Measurements from ENCODE around the gene PDF. TPM values are rescaled to one million over a fixed set of nuclear protein-coding genes. Genes with fewer than 3 reads are reported as not detected.

The PDF gene
- total RNA-seq, 1 experiment from 2014 or later, result 42.1 TPM

DNA sequence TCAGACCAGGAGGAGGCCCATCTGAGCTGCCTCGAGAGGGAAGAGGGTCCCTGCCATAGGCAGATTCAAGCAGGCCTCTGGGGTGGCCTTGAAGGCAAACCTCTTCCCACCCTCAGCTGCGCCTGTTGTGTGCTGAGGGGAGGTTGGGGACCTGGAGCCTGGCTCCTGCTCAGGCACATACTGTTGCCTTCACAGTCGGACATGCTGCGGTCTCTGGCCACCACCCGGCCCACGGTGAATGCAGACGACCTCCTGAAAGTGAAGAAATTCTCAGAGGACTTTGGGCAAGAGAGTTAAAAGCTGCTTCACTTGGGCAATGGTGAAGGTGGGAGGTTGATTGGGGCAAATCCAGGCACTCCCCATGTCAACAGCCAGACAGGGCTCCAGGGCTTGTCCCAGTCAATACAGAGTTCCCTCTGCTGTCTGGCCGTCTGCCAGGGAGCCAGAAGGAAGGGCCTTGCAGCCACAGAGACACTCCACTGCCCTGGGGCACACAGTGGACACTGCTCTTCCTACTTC, 6.3 kb downstream of the PDF start:
- BruUV-seq (replicated peaks), result no TSS peak
- Mint-ChIP-seq H3K36me3 (ENCODE audit: insufficient read depth, unreplicated experiment) (peaks cover 97% of the 10 kb centered on the region), H3K27ac (ENCODE audit: unreplicated experiment) (no peak overlapping the region), H3K9me3 (ENCODE audit: unreplicated experiment) (no peaks in the 10 kb centered on the region), H3K4me1 (ENCODE audit: low read depth, unreplicated experiment) (peaks cover 29% of the 10 kb centered on the region), H3K27me3 (ENCODE audit: insufficient read depth, unreplicated experiment) (no peaks in the 10 kb centered on the region), H3K4me3 (ENCODE audit: unreplicated experiment) (no peak overlapping the region)
- intact Hi-C loops (cut with micrococcal nuclease; ENCODE audit: unreplicated experiment), result no loop called here
- ChIA-PET POLR2A (no interaction called here), CTCF (interaction anchor here (0.5 kb wide), 1 partner anchor 12 kb away, joined by 5 read pairs; no protein-coding TSS in a partner anchor)
- Histone ChIP-seq H3K9me3 (no peaks in the 10 kb centered on the region), H3K36me3 (ENCODE audit: control insufficient read depth, insufficient read depth, low read length) (peaks cover 23% of the 10 kb centered on the region), H3K4me3 (ENCODE audit: low read depth, low read length) (no peak overlapping the region), H3K27me3 (replicated peaks; ENCODE audit: control insufficient read depth, insufficient read depth, low read length) (no peaks in the 10 kb centered on the region), H3K4me1 (peaks cover 22% of the 10 kb centered on the region)
- no peak for DNase-seq
- TF ChIP-seq, protein P1, sequence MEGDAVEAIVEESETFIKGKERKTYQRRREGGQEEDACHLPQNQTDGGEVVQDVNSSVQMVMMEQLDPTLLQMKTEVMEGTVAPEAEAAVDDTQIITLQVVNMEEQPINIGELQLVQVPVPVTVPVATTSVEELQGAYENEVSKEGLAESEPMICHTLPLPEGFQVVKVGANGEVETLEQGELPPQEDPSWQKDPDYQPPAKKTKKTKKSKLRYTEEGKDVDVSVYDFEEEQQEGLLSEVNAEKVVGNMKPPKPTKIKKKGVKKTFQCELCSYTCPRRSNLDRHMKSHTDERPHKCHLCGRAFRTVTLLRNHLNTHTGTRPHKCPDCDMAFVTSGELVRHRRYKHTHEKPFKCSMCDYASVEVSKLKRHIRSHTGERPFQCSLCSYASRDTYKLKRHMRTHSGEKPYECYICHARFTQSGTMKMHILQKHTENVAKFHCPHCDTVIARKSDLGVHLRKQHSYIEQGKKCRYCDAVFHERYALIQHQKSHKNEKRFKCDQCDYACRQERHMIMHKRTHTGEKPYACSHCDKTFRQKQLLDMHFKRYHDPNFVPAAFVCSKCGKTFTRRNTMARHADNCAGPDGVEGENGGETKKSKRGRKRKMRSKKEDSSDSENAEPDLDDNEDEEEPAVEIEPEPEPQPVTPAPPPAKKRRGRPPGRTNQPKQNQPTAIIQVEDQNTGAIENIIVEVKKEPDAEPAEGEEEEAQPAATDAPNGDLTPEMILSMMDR (IDR thresholded peaks at IDR 0.05; ENCODE audit: insufficient read depth in 1 of 2, low read depth in 1 of 2, low read length in 1 of 2, severe bottlenecking in 1 of 2, unreplicated experiment in 1 of 2), result no peak

DNA sequence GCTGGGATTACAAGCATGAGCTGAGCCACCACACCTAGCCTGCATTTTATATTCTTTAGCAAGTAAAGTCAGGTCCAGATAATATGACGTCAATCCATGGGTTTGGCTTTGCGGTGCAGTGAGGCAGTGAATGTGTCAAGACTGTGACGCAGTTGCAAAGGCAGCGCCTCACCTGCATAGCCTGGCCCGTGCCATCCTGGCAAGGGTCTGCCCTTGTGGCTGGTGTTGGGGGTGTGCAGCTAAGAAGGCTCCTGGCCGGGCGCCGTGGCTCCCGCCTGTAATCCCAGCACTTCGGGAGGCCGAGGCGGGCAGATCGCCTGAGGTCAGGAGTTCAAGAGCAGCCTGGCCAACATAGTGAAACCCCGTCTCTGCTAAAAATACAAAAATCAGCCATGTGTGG, 7.0 kb downstream of the PDF start:
- BruUV-seq (replicated peaks), result no TSS peak
- TF ChIP-seq, protein P1 (IDR thresholded peaks at IDR 0.05; ENCODE audit: insufficient read depth in 1 of 2, low read depth in 1 of 2, low read length in 1 of 2, severe bottlenecking in 1 of 2, unreplicated experiment in 1 of 2), result no peak
- no peak overlapping the region for H3K4me3 Mint-ChIP-seq (ENCODE audit: unreplicated experiment)
- Histone ChIP-seq H3K4me3 (ENCODE audit: low read depth, low read length) (no peak overlapping the region), H3K9me3 (no peaks in the 10 kb centered on the region), H3K36me3 (ENCODE audit: control insufficient read depth, insufficient read depth, low read length) (peaks cover 23% of the 10 kb centered on the region), H3K27me3 (replicated peaks; ENCODE audit: control insufficient read depth, insufficient read depth, low read length) (no peaks in the 10 kb centered on the region), H3K4me1 (peaks cover 16% of the 10 kb centered on the region)
- POLR2A ChIA-PET, result no interaction called here
- H3K27me3 Mint-ChIP-seq (ENCODE audit: insufficient read depth, unreplicated experiment), result no peaks in the 10 kb centered on the region
- no peak for DNase-seq
- peaks cover 22% of the 10 kb centered on the region for H3K4me1 Mint-ChIP-seq (ENCODE audit: low read depth, unreplicated experiment)
- peaks cover 97% of the 10 kb centered on the region for H3K36me3 Mint-ChIP-seq (ENCODE audit: insufficient read depth, unreplicated experiment)
- CTCF ChIA-PET, result interaction anchor here (0.5 kb wide), 1 partner anchor 12 kb away, joined by 5 read pairs; no protein-coding TSS in a partner anchor
- H3K9me3 Mint-ChIP-seq (ENCODE audit: unreplicated experiment), result no peaks in the 10 kb centered on the region
- intact Hi-C loops (cut with micrococcal nuclease; ENCODE audit: unreplicated experiment), result no loop called here
- H3K27ac Mint-ChIP-seq (ENCODE audit: unreplicated experiment), result no peak overlapping the region

DNA sequence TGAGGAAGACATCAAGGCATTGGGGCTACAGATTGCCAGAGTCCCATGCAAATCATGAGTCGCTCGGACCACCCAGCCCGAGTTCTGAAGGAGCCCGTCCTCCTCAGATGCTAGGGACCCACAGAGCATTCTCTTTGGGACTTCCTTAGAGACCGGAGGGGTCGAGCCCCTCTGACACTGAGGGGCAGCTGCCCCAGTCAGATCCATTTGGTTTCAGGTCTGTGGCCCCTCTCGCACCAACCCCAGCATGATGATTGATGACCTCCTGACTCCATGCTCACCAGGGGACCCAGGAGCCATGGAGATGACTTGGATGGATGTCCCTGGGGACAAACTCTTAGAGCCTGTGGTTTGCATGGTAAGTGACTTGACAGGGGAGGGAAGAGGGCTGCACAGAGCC, 8.0 kb downstream of the PDF start:
- no TSS peak for BruUV-seq (replicated peaks)
- CTCF ChIA-PET, result no interaction called here
- intact Hi-C loops (cut with micrococcal nuclease; ENCODE audit: unreplicated experiment), result no loop called here
- Histone ChIP-seq H3K9me3 (no peaks in the 10 kb centered on the region), H3K4me3 (ENCODE audit: low read depth, low read length) (no peak overlapping the region), H3K4me1 (peaks cover 13% of the 10 kb centered on the region), H3K36me3 (ENCODE audit: control insufficient read depth, insufficient read depth, low read length) (peaks cover 21% of the 10 kb centered on the region), H3K27me3 (replicated peaks; ENCODE audit: control insufficient read depth, insufficient read depth, low read length) (no peaks in the 10 kb centered on the region)
- H3K36me3 Mint-ChIP-seq (ENCODE audit: insufficient read depth, unreplicated experiment), result peaks cover 95% of the 10 kb centered on the region
- H3K27me3 Mint-ChIP-seq (ENCODE audit: insufficient read depth, unreplicated experiment), result no peaks in the 10 kb centered on the region
- no peak overlapping the region for H3K27ac Mint-ChIP-seq (ENCODE audit: unreplicated experiment)
- H3K9me3 Mint-ChIP-seq (ENCODE audit: unreplicated experiment), result no peaks in the 10 kb centered on the region
- POLR2A ChIA-PET, result no interaction called here
- peak in 1 of 2 experiments; percentile 30 for DNase-seq
- peaks cover 19% of the 10 kb centered on the region for H3K4me1 Mint-ChIP-seq (ENCODE audit: low read depth, unreplicated experiment)
- TF ChIP-seq, protein P1 (IDR thresholded peaks at IDR 0.05; ENCODE audit: insufficient read depth in 1 of 2, low read depth in 1 of 2, low read length in 1 of 2, severe bottlenecking in 1 of 2, unreplicated experiment in 1 of 2), result no peak
- H3K4me3 Mint-ChIP-seq (ENCODE audit: unreplicated experiment), result no peak overlapping the region

Measured in Caco-2 (cell line).